Stimulated activated CD8-positive, alpha-beta memory T cell treated with anti-CD3 and anti-CD28 coated beads, Interleukin-4, amount 100 ng/mL, for 4 hours (primary cell): Measurements from ENCODE around the gene PEX10.

ENCODE experiments used
- DNase-seq, 2 donors: peaks; one replicate each; pipeline ENCODE4 v3.0.0-alpha.2; 2020; ENCODE audit warnings: low read depth in 2 of 2, low spot score in 1 of 2

The PEX10 gene

GRCh38 chr1:2376261-2376741, 36.1 kb downstream of the PEX10 start:
- no peak for DNase-seq

GRCh38 chr1:2375923-2376260, 36.5 kb downstream of the PEX10 start:
- no peak for DNase-seq

GRCh38 chr1:2375246-2375922, 37.0 kb downstream of the PEX10 start:
- DNase-seq = no peak

GRCh38 chr1:2374252-2375155, 37.9 kb downstream of the PEX10 start:
- DNase-seq = no peak

- no peak for DNase-seq
These were observed 38.7 kb downstream of the PEX10 start for GRCh38 chr1:2373551-2374251.

- DNase-seq = no peak
These were observed 39.5 kb downstream of the PEX10 start for GRCh38 chr1:2372551-2373490.

- DNase-seq = no peak
These were observed 44.2 kb downstream of the PEX10 start for GRCh38 chr1:2368053-2368744.

- DNase-seq = no peak
These were observed 48.4 kb downstream of the PEX10 start for GRCh38 chr1:2363847-2364513.

GRCh38 chr1:2360588-2361364, 51.6 kb downstream of the PEX10 start:
- no peak for DNase-seq

- DNase-seq = no peak
These were observed 53.4 kb downstream of the PEX10 start for GRCh38 chr1:2358651-2359640.

GRCh38 chr1:2358072-2358471, 54.3 kb downstream of the PEX10 start:
- DNase-seq = no peak

- no peak for DNase-seq
These were observed 55.2 kb downstream of the PEX10 start for GRCh38 chr1:2356911-2357845.

- DNase-seq = no peak
These were observed 56.0 kb downstream of the PEX10 start for GRCh38 chr1:2356401-2356800.

- no peak for DNase-seq
These were observed 56.7 kb downstream of the PEX10 start for GRCh38 chr1:2355373-2356261.
